Stimulated activated CD8-positive, alpha-beta memory T cell treated with anti-CD3 and anti-CD28 coated beads, Interleukin-4, amount 100 ng/mL, for 1 hour (primary cell): ENCODE data around the gene GPR35.
"Not testable (repeated sequence)": the region's sequence is repeated elsewhere in the genome, so short reads cannot be mapped to it uniquely, and the experiment has no call there.

Experiments
- DNase-seq, 2 donors: peaks; one replicate each; pipeline ENCODE4 v3.0.0-alpha.2; 2020; ENCODE audit warnings: low read depth in 2 of 2, low spot score in 1 of 2

GPR35 gene

DNA sequence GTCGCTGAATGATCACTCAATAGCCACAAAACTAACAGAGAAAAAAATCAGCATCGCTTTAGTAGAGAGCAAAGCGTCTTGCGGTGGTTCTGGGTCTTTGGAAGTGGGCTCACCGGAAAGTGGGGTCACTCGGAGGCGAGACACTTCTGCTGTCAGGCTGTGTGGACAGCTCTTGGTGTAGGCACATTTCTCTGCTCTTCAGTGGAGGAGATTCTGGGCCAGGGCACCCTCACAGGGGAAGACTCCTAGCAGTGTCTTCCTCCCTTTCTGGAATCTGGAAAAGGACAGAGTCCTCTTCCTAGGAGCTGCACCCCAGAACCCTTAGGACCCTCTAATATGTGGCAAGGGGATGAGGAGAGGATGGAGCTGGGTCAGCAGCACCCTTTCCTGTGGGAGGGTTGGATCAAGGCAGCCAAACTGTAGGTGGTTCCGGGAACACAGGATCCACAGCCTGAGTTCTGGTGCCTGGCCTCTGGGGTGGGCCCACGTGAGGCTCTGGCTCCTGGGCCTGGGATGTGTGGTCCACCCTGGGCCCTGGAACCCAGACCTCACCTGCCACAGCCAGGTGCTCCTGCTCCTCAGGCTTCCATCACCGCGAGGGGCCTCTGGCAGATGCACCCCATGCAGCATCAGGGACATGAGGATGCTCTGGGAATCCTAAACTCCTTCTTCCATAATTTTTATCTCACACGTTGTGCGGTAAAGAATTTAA lies 25.1 kb downstream of the GPR35 start:
- no peak for DNase-seq

DNA sequence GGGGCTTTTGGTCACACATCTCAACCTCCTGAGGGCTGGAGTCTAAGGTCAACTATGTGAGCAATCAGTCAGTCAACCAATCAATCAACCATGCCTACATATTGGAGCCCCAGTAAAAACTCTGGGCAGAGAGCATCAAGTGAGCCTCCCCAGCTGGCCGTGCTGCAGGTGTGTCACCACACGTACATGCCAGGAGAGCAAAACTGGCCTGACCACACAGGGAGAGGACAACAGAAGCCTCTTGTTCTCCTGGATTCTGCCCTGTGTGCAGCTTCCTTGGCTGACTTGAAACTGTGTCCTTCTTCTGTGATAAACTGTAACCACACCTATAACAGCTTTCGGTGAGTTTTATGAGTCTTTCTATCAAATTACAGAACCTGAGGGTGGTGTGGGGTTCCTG lies 25.9 kb downstream of the GPR35 start:
- no peak for DNase-seq

DNA sequence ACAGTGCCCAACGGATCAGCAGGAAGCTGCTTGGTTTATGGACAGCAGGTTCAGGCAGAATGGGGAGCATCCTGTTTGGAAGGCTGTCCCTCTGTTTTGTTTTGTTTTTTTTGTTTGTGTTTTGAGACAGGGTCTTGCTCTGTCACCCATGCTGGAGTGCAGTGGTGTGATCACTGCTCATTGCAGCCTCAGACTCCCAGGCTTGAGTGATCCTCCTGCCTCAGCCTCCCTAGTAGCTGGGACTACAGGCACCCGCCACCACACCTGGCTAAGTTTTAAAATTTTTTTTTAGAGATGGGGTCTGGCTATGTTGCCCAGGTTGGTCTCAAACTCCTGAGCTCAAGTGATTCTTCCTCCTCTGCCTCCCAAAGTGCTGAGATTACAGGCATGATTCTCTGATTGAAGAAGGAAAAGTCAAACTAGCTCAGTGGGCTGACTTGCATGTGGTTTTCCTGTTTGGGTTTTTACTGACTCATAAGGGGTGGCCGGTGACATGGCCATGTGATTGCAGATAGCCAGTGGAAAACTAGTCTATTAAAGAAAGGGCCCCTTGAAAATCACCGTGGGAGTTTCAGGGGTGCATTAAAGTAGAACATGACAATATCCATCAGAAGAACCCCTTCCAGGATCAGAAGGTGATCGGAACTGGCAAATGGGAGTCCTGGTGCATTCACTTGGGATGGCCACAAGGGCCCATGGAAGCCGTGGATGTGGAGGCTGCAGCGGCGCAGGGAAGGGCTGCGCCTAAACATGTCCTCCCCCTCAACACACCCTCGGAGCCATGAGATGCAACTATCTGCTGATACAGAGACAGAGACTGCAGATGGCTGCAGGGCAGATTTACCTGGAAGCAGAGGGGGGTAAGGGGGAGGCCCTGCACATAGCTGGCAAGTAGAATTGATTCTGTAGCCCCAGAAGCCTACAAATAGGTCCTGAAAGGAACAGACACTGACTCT lies 30.9 kb downstream of the GPR35 start:
- no peak for DNase-seq

- DNase-seq, result not testable (repeated sequence)
These were observed 34.6 kb downstream of the GPR35 start for GRCh38 chr2:240659883-240660282.

GRCh38 chr2:240662681-240663080 lies 37.4 kb downstream of the GPR35 start:
- DNase-seq, result no peak

DNA sequence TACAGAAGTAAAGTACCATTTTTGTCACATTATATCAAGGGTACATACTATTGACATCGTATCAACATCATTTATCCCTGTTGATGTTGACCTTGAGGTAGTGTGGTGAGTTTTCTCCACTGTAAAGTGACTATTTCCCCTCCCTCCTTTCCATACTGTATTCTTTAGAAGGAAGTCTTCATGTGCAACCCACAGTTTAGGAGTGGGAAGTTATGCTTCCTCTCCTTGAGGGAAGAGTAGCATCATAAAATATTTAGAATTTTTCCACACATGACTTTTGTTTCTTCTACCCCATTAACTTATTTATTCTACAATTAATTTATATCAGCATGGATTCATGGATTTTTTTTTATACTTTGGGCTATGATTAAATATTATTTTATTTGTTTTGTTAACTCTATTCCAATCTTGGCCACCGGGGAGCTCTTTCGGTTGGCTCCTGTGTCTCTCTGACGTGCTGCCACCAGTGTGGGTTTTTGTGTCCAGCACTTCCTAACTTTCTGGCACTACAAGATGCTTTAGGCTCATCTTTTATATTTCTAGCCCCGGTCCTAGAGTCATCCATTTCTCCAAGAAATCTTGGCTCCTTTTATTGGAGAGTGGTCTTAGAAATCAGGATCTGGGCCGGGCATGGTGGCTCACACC lies 38.4 kb downstream of the GPR35 start:
- DNase-seq, result no peak

DNA sequence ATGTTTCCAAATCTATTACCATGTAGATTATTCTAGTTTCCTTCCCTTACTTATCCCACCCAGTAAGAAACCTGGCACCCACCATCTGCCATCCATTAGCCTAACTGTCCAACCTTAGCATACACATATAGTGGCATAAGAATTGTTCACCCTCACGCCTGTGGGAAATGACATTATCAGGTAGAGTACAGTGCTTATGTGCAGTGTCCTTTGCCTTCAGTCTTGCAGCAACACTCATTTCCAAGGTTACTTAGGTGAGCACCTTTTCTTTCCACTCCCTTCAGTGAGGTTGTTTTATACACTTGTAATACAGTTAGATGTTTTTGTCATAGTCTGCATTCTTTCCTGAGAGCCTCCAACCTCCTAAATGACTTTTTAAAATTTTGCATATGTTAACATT lies 39.3 kb downstream of the GPR35 start:
- no peak for DNase-seq

DNA sequence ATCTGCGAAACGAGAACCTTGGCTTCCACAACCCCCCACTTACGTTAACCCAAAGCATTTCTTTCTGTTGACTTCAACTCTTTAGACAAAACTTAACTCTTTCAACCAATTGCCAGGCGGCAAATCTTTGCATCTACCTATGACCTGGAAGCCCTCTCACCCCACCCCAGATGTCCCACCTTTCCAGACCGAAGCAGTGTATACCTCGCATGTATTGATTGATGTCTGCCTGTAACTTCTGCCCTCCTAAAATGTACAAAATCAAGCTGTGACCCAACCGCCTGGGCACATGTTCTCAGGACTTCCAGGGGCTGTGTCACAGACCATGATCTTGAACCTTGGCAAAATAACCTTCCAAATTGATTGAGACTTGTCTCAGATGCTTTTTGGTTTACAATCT lies 45.1 kb downstream of the GPR35 start:
- no peak for DNase-seq

- DNase-seq, result no peak
These were observed 45.7 kb downstream of the GPR35 start for GRCh38 chr2:240670950-240671349.

DNA sequence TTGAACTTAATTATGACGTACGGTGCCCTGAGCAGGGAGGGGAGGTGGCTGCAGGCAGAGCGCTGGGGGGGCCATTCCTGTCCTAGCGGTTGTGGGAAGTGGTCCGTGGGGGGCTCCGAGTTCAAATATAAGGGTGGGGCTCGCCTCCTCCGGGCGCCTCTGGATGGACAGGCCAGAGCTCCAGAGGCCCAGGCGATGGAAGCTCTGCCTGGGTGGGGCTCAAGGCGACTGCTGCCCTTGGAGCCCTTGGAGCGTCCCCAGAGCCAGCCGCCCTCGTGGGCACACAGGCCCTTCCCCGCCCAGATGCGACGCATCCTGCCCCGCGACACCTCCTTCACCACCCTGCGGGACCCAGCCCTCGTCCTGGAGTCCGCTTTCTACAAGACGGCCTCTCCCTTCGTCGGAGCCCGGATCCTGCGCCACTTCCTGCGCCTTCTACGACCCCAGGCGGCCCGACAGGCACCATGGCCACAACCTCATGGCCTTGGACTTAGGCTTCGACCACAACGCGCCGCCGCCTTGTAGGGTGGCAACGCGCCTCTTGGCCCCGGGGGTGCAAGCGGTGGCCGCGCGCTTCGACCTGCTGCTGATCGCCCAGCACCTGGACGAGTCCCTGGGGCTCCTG lies 46.9 kb downstream of the GPR35 start:
- no peak for DNase-seq

DNA sequence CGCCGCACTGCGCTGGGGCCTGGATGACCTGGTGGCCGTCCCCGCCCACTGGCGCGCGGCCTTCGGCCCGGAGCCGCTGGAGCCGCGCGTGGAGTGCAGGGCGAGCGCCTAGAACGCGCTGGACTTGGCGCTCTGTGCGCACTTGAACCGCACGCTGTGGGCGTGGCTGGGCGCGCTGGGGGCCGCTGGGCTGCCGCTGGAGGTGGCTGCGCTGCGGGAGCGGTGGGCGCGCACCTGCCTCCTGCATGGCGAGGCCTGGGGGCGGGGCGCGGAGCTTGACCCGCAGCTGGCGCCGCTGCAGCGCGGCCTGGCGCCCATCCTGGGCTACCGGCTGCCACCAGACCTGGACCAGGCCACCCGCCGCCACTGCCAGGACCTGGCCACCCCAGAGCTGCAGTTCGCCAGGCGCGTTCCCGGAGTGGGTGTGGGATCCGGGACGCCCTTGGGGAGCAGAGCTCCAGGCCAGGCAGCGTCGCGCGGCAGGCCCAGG lies 47.5 kb downstream of the GPR35 start:
- no peak for DNase-seq

DNA sequence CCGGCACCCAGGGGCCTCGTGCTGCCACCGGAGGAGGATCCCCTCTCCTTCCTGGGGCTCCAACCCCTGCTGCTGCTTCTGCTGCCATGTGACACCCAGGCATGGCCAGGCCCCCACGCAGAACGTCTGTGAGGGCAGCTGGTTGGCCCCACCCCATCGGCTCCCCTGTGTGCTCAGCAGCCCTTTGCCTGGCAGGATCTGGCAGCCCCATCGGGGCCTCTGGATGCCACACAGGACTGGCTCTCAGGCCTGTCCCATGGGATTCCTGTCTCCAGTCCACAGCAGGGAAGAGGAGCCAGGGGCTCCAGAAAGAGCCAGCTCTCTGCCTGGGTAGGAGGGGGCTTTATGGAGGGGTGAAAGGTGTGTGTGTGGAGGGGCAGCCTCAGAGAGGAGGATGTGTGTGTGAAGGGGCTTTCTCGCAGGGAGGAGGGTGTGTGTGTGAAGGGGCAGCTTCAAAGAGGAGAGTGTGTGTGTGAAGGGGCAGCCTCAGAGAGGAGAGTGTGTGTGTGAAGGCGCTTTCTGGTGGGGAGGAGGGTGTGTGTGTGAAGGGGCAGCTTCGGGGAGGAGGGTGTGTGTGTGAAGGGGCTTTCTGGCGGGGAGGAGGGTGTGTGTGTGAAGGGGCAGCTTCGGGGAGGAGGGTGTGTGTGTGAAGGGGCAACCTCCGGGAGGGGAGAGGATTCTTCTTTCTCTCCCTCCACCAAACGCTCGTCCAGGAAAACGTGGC lies 49.3 kb downstream of the GPR35 start:
- DNase-seq, result not testable (repeated sequence)

GRCh38 chr2:240675345-240675744 lies 50.1 kb downstream of the GPR35 start:
- DNase-seq, result not testable (repeated sequence)

DNA sequence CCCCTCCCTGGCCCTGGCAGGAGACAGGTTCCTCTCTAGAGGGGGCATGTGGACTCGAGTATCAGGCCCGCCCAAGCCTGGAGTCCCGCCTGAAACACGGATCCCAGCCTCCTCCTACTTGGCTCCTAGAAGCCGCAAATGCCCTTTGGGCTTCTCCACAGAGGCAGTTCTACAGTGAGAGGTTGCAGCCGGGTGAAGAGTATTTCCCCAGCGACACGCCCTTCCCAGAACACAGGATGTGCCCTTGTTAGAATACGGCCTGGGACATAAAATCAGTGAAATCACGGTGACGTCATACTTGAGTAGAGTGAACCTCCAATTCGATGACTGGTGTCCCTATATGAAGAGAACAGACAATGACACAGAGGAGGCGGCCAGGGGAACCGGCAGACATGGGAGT lies 52.8 kb downstream of the GPR35 start:
- not testable (repeated sequence) for DNase-seq

GRCh38 chr2:240678909-240679308 lies 53.6 kb downstream of the GPR35 start:
- not testable (repeated sequence) for DNase-seq

- not testable (repeated sequence) for DNase-seq
These were observed 54.9 kb downstream of the GPR35 start for GRCh38 chr2:240680185-240680584.
